ENCODE data around the gene ABCC3. TPM values are rescaled to one million over a fixed set of nuclear protein-coding genes. Genes with fewer than 3 reads are reported as not detected.

ABCC3 gene
- total RNA-seq, 3 donors from 2014 or later, result 166 to 453 (median 211) TPM

DNA sequence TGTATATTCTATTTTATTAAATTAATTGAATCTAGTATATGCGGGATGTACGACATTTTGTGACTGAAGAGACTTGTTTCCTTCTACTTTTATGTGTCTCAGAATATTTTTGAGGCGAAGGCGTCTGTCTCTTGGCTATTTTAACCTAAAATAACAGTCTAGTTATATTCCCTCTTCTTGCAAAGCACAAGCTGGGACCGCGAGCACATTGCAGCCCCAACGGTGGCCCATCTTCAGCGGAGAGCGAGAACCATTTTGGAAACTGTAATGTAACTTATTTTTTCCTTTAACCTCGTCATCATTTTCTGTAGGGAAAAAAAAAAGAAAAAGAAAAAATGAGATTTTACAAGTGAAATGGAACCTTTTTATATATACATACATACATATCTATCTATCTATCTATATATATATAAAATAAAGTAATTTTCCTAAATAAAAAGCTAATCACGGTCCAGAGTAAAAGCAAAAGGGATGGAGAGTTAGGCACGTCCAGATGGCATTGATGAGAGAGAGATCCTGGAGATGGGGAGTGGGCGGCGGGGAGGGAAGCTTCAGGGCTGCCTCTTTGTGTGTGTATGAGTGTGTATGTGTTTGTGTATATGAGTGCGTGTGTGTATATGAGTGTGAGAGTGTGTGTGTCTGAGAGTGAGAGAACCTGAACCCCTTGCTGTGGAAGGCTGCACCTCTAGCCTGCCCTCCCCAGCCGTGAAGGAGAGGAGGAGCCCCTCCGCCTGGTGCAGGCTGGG lies 7.5 kb upstream of the ABCC3 start:
- peaks cover 28% of the 10 kb centered on the region for H3K4me1 ChIP-seq (ENCODE audit: low read depth)
- intact Hi-C loops (cut with DNase I, micrococcal nuclease), result loop anchor here in 1 of 2 donors (5.0 kb wide), 1 partner anchor 80 kb away; the partner anchor contains the start of gene SPATA20
- no peak overlapping the region for H3K4me3 ChIP-seq
- H3K36me3 ChIP-seq (ENCODE audit: low read depth), result no peaks in the 10 kb centered on the region
- DNase-seq, result no peak
- ATAC-seq, result no peak
- TF ChIP-seq, protein P1, sequence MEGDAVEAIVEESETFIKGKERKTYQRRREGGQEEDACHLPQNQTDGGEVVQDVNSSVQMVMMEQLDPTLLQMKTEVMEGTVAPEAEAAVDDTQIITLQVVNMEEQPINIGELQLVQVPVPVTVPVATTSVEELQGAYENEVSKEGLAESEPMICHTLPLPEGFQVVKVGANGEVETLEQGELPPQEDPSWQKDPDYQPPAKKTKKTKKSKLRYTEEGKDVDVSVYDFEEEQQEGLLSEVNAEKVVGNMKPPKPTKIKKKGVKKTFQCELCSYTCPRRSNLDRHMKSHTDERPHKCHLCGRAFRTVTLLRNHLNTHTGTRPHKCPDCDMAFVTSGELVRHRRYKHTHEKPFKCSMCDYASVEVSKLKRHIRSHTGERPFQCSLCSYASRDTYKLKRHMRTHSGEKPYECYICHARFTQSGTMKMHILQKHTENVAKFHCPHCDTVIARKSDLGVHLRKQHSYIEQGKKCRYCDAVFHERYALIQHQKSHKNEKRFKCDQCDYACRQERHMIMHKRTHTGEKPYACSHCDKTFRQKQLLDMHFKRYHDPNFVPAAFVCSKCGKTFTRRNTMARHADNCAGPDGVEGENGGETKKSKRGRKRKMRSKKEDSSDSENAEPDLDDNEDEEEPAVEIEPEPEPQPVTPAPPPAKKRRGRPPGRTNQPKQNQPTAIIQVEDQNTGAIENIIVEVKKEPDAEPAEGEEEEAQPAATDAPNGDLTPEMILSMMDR (IDR thresholded peaks at IDR 0.05), result no peak
- H3K9me3 ChIP-seq, result no peaks in the 10 kb centered on the region

DNA sequence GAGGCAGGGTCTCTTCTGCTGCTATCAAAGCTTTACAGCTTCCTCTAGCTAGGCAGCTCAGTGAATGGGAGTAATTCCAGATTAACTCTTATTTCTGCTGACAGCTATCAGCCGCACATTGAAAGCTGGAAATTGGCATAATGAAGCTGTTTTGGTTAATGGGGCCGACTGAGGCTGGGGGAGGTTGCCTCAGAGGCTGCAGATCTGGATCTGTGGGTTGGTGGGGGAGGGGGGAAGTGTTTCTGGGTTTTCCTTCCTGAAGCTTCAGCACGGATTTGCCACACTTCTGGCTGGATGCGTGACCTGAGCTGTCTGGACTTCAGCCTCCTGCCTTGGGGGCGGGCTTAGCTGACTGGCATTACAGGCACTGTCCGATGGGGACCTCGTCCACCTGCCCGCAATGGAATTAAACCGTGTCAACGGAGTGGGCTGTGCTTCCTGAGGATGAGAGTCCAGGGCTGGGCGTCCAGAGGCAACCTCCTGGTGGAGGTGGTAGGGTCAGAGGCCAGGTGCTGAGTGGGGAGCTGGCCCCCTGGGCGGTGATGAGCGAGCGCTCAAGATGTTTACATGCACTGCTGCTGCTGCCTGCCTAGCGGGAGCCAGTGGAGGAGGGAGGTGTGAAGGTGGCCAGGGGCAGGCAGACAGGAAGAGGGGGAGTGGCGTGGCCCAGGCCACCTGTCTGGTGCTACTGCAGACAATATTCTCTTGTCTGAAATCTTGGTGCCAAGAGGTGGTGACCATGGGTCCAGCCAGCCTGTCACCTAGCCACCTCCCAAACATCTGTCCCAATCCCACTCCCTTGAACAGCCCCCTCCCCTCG lies 6.7 kb upstream of the ABCC3 start:
- H3K36me3 ChIP-seq (ENCODE audit: low read depth), result no peaks in the 10 kb centered on the region
- DNase-seq (peak; percentile 75 to 80 (median 79)), ATAC-seq (peak; percentile 55)
- peaks cover 28% of the 10 kb centered on the region for H3K4me1 ChIP-seq (ENCODE audit: low read depth)
- TF ChIP-seq, protein P1 (IDR thresholded peaks at IDR 0.05), result no peak
- H3K4me3 ChIP-seq, result no peak overlapping the region
- intact Hi-C loops (cut with DNase I, micrococcal nuclease), result loop anchor here in 1 of 2 donors (5.0 kb wide), 1 partner anchor 81 kb away; the partner anchor contains the start of gene SPATA20
- H3K9me3 ChIP-seq, result no peaks in the 10 kb centered on the region

DNA sequence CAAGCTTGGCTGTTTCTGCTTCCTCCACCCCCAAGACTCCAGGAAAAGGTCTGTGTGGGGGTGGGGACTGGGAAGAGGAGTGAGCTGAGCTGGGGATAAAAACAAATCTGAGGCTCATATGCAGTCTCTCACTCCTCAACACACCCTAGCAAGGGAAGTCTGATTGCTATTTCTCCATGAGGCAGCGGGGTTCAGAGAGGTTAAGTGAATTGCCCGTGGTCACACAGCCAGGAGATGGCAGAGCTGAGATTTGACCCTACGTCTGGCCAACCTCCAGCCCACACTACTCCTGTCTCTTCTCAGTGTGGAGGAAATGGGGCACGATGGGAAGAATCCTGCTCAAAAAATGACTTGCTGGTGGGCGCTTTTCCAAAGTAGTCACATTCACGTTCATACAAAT lies 4.8 kb upstream of the ABCC3 start:
- peaks cover 34% of the 10 kb centered on the region for H3K4me1 ChIP-seq (ENCODE audit: low read depth)
- H3K9me3 ChIP-seq, result no peaks in the 10 kb centered on the region
- DNase-seq (no peak), ATAC-seq (no peak)
- no peak overlapping the region for H3K4me3 ChIP-seq
- TF ChIP-seq, protein P1 (IDR thresholded peaks at IDR 0.05), result no peak
- no peaks in the 10 kb centered on the region for H3K36me3 ChIP-seq (ENCODE audit: low read depth)
- intact Hi-C loops (cut with DNase I, micrococcal nuclease), result loop anchor here (5.0 to 10.0 kb wide), 3 partner anchors 55 to 83 kb away; partner anchors contain the start of gene SPATA20 (in 1 of the 2)

DNA sequence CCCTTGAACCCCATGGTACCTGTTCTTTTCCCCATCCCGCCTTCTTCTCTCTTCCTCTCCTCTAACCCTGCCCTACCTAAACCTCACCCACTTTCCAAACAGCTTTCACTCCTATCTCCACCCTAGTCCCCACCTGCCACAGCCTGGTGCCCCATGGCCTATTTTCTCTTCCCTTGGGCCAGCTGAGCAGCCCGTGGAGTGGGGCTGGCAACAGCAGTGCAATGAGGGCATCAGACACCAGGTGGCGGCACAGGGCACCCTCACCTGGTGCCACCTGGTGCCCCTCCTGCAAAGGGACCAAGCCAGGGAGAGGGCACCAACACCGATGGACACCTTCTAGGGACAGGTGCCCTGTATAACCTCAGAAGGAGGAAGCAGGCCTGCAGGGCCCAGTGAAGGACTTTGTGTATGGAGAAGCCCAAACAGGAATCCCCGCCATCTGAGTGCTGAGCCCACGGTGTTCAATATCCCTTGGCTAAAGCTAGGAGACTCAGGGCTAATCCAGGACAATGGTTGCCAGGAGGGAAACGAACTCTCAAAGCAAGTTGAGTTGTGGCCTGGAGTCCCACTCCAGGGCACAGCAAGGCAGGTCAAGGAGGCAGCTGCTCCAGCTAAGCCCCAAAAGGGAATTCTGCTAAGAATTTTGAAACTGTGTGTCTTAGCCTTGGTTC lies 4.0 kb upstream of the ABCC3 start:
- ATAC-seq (peak; percentile 81), DNase-seq (peak; percentile 89 to 96 (median 95))
- intact Hi-C loops (cut with DNase I, micrococcal nuclease), result loop anchor here (5.0 to 10.0 kb wide), 2 partner anchors 54 to 62 kb away; no protein-coding TSS in a partner anchor
- no peak overlapping the region for H3K4me3 ChIP-seq
- peaks cover 37% of the 10 kb centered on the region for H3K4me1 ChIP-seq (ENCODE audit: low read depth)
- no peaks in the 10 kb centered on the region for H3K9me3 ChIP-seq
- TF ChIP-seq, protein P1 (IDR thresholded peaks at IDR 0.05), result peak; percentile 77
- no peaks in the 10 kb centered on the region for H3K36me3 ChIP-seq (ENCODE audit: low read depth)

DNA sequence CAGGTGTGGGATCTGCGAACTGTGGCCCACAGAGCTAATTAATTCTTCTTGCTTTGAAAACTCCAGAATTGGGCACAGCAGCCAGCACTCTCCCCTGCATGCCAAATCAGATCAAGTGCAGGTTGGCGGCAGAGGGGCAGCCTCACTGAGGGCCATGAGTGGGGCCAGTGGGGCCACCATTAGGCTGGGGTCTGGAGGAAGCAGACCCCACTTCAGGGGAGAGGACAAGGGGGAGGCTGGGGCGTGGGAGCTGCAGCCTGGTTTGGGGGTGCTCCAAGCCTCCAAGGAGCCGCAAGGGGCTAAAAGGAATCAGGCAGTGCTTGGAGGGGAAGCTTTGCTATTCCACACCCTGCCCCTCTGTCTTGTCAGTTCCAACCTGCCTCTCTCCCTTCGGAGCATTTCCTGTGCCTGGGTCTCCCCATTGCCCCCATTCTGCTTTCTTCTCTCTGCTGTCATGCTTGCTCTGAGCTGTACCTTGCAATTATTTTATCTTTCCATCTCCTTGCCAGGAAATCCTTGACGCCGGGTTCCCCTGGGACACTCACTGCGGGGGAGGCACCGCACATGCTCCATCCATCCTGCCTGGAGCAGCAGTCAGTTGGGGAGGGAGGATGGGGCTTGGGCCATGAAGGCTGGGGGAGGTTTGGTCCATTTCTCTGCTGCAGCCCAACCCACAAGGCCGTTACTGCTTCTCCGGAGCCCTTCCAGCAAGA lies 3.3 kb upstream of the ABCC3 start:
- intact Hi-C loops (cut with DNase I, micrococcal nuclease), result loop anchor here (5.0 to 10.0 kb wide), 2 partner anchors 53 to 61 kb away; no protein-coding TSS in a partner anchor
- H3K36me3 ChIP-seq (ENCODE audit: low read depth), result no peaks in the 10 kb centered on the region
- TF ChIP-seq, protein P1 (IDR thresholded peaks at IDR 0.05), result no peak
- DNase-seq (peak in 2 of 3 donors; percentile 40 to 49), ATAC-seq (no peak)
- H3K4me3 ChIP-seq, result no peak overlapping the region
- H3K4me1 ChIP-seq (ENCODE audit: low read depth), result peaks cover 38% of the 10 kb centered on the region
- H3K9me3 ChIP-seq, result no peaks in the 10 kb centered on the region

All from mucosa of descending colon (tissue), 3 donors.